ENCODE data around the gene ARHGAP27. TPM values are rescaled to one million over a fixed set of nuclear protein-coding genes. Genes with fewer than 3 reads are reported as not detected.
"Not testable (repeated sequence)": the region's sequence is repeated elsewhere in the genome, so short reads cannot be mapped to it uniquely, and the experiment has no call there.

The ARHGAP27 gene, protein sequence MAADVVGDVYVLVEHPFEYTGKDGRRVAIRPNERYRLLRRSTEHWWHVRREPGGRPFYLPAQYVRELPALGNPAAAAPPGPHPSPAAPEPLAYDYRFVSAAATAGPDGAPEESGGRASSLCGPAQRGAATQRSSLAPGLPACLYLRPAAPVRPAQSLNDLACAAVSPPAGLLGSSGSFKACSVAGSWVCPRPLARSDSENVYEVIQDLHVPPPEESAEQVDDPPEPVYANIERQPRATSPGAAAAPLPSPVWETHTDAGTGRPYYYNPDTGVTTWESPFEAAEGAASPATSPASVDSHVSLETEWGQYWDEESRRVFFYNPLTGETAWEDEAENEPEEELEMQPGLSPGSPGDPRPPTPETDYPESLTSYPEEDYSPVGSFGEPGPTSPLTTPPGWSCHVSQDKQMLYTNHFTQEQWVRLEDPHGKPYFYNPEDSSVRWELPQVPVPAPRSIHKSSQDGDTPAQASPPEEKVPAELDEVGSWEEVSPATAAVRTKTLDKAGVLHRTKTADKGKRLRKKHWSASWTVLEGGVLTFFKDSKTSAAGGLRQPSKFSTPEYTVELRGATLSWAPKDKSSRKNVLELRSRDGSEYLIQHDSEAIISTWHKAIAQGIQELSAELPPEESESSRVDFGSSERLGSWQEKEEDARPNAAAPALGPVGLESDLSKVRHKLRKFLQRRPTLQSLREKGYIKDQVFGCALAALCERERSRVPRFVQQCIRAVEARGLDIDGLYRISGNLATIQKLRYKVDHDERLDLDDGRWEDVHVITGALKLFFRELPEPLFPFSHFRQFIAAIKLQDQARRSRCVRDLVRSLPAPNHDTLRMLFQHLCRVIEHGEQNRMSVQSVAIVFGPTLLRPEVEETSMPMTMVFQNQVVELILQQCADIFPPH
- total RNA-seq (2014; rRNA removed; shearing (Covaris generic)) (1.3 and 3.4 TPM in 2 replicates), polyA plus RNA-seq (2016; fragmentation: Nextera tagmentation; extraction: Ambion mirVana) (0.33 and 0.59 TPM in 2 replicates)

DNA sequence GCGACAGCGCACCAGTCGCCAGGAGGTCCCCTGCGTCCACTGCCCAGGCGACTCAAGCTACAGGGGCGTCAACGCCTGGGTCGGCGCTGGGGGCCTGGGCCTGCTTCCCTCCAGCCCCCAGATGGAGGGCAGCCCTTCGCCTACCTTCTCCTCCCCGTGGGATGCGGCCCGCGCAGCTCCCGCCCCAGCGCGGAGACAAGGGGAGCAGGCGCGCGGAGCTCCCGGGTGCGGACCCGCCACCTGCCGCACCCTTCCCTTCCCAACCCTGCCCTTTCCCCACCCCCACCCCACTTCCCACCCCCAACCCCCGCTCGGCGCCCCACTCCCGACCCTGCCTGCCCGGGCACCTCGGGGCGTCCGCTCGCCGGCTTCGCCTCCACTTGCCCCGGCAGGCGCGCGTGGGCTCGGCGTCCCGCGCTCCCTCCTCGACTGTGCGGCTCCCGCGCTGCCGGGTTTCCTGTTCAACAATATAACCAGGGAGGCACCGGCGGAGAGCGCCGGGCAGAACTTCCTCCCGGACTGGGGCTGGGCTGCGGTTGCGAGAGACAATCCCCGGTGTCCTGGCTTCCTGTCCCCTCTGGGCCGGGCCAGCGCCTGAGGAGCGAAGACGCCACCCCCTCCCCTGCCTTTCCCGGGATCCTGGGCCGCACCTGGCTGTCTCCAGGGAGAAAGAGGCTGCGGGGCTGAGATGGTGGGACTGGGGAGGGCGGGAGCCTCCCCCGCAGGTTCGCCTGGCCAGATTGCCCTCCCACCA, at the start of gene ARHGAP27:
Gene ARHGAP27, minus strand, starts transcription at position 466 of the 754 bp plus-strand sequence. CDS start 2,591 bp downstream, outside the sequence.
- TF ChIP-seq EZH2 (IDR thresholded peaks at IDR 0.05; ENCODE audit: insufficient read depth, poor library complexity, severe bottlenecking), result no peak
- TF ChIP-seq EZH2phosphoT487 (IDR thresholded peaks at IDR 0.05; ENCODE audit: insufficient read depth, low read depth), result no peak
- peak within 1 kb of the TSS; percentile 58 for H3K9ac ChIP-seq
- no peaks in the 10 kb centered on the region for H3K36me3 ChIP-seq (ENCODE audit: low read depth)
- H2AFZ ChIP-seq, result peak within 1 kb of the TSS; percentile 56; the same call in 1 of the 2 replicates
- H3K4me3 ChIP-seq, result peak within 1 kb of the TSS; percentile 67
- no peaks in the 10 kb centered on the region for H3K79me2 ChIP-seq (ENCODE audit: insufficient read depth)
- no peaks in the 10 kb centered on the region for H4K20me1 ChIP-seq (ENCODE audit: insufficient read depth)
- peak within 1 kb of the TSS; percentile 88 for H3K4me2 ChIP-seq (ENCODE audit: unreplicated experiment)
- no peaks in the 10 kb centered on the region for H3K9me3 ChIP-seq (ENCODE audit: low read depth)
- WGBS, 2 experiments (ENCODE audit: low coverage in 1 of 2, low lambda C conversion rate in 2 of 2, missing lambda C conversion rate in 2 of 2), result 2 to 6% methylated on average over 22 to 61 of the region's 66 CpGs
- 0 out of 2 replicates have a peak, but pooled peaks cover 4% of the 10 kb centered on the region for H3K4me1 ChIP-seq (ENCODE audit: insufficient read depth)
- peak; percentile 52 for DNase-seq
- H3F3A ChIP-seq (ENCODE audit: insufficient read depth), result peaks cover 9% of the 10 kb centered on the region
- H3K27ac ChIP-seq, result no peak within 1 kb of the TSS
- in situ Hi-C loops (cut with MboI), result no loop called here
- no peaks in the 10 kb centered on the region for H3K9me2 ChIP-seq (ENCODE audit: insufficient read depth)
- peaks cover 24% of the 10 kb centered on the region for H3K27me3 ChIP-seq (replicated peaks; ENCODE audit: insufficient read depth)

DNA sequence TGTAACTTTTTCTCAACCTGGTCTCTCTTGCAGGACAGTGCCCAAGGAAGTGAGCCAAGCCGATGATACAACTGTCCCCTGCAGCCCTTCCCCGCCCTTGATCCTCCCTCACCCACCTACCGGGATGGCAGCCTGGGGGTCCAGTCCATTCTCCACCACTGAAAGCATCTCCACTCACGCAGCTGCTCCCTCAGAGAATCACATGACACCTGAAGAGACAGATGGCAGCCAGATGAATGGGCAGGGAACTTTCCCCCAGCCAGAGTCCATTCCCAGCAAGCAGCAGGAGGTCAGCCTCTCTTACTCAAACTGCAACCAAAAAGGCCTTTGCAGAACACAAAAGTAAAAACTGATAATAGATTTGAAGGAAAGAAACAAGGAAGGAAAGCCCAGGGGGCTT, 49.6 kb upstream of the ARHGAP27 start:
- H4K20me1 ChIP-seq (ENCODE audit: insufficient read depth); H3K9me3 ChIP-seq (ENCODE audit: low read depth); H3F3A ChIP-seq (ENCODE audit: insufficient read depth); H3K27me3 ChIP-seq (replicated peaks; ENCODE audit: insufficient read depth); in situ Hi-C loops (cut with MboI); H3K4me3 ChIP-seq; H3K9ac ChIP-seq; H3K4me2 ChIP-seq (ENCODE audit: unreplicated experiment); H3K27ac ChIP-seq; H3K36me3 ChIP-seq (ENCODE audit: low read depth); H3K9me2 ChIP-seq (ENCODE audit: insufficient read depth); H2AFZ ChIP-seq; H3K4me1 ChIP-seq (ENCODE audit: insufficient read depth); DNase-seq: not testable (repeated sequence)
- WGBS, 2 experiments (ENCODE audit: low coverage in 1 of 2, low lambda C conversion rate in 2 of 2, missing lambda C conversion rate in 2 of 2), result 67% methylated on average over 1 of the region's 4 CpGs; no CpG with 5 or more reads in 1 of the 2 experiments
- H3K79me2 ChIP-seq (ENCODE audit: insufficient read depth), result peaks cover 37% of the 10 kb centered on the region

DNA sequence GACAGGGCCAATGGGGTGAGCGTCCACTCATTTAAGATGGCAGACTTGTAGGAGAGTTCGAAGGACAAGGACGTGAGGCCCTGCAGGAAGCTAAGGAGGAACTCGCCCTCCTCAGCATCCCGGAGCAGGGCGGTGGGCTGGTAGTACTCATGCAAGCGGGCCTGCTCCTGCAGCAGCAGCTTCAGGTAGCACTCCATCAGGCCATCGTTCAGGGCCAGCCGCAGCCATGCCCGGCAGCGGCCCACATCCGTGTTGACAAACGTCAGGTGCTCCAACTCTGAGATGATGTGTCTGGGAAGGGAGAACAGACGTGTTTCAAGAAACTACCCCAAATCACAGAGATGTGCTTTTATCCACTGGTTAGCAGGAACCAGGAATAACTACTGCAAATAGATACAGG, 42.8 kb upstream of the ARHGAP27 start:
- H3K4me2 ChIP-seq (ENCODE audit: unreplicated experiment); H3K9me2 ChIP-seq (ENCODE audit: insufficient read depth); H3K4me3 ChIP-seq; H3K27me3 ChIP-seq (replicated peaks; ENCODE audit: insufficient read depth); H3K4me1 ChIP-seq (ENCODE audit: insufficient read depth); H4K20me1 ChIP-seq (ENCODE audit: insufficient read depth); H3K36me3 ChIP-seq (ENCODE audit: low read depth); H2AFZ ChIP-seq; H3K79me2 ChIP-seq (ENCODE audit: insufficient read depth); H3K9me3 ChIP-seq (ENCODE audit: low read depth); H3K9ac ChIP-seq; H3F3A ChIP-seq (ENCODE audit: insufficient read depth); H3K27ac ChIP-seq; DNase-seq; in situ Hi-C loops (cut with MboI): not testable (repeated sequence)
- 95% methylated on average over 13 to 14 of the region's 14 CpGs for WGBS, 2 experiments (ENCODE audit: low coverage in 1 of 2, low lambda C conversion rate in 2 of 2, missing lambda C conversion rate in 2 of 2)

DNA sequence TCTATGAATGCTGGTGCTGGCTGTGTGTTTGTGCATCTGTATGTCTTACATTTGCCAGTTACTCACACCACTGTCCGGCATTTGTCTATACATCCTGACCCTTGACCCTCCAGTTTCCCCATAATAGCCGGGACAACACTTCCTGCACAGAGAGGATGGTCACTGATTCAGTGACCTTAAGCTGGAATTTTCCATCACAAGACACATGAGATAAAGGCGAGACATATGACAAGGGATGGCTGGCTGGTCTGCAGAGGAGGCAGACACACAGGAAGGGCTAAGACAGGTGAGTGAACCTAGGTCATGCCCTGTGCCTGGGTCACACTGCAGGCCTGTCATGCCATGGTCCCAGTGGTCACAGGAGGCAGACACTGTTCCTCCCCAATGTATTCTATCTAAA, 39.6 kb upstream of the ARHGAP27 start:
- H4K20me1 ChIP-seq (ENCODE audit: insufficient read depth); H3F3A ChIP-seq (ENCODE audit: insufficient read depth); in situ Hi-C loops (cut with MboI); H3K9ac ChIP-seq; H3K9me3 ChIP-seq (ENCODE audit: low read depth); DNase-seq; H3K36me3 ChIP-seq (ENCODE audit: low read depth); H3K4me1 ChIP-seq (ENCODE audit: insufficient read depth); H3K4me2 ChIP-seq (ENCODE audit: unreplicated experiment); H3K9me2 ChIP-seq (ENCODE audit: insufficient read depth); H3K27me3 ChIP-seq (replicated peaks; ENCODE audit: insufficient read depth); H3K4me3 ChIP-seq; H3K79me2 ChIP-seq (ENCODE audit: insufficient read depth); H3K27ac ChIP-seq; H2AFZ ChIP-seq: not testable (repeated sequence)
- 75 to 88% methylated on average over 3 of the region's 3 CpGs for WGBS, 2 experiments (ENCODE audit: low coverage in 1 of 2, low lambda C conversion rate in 2 of 2, missing lambda C conversion rate in 2 of 2)

DNA sequence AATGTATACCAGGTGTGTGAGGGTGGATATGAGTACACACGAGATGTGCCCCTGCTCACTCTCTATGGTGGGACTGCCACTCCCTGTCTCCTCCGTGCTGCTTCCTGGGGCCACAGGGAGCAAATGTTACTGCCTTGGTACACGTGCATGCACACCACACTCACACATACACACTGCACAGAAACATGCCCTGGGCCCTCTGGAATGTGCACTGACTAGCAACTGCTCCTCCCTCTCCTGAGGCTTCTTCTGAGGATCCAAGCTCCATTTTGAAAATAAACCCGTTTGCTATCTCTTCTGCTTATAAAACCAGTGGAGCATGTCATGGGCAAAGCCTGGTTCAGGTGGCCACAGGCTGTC, 36.5 kb upstream of the ARHGAP27 start:
- H4K20me1 ChIP-seq (ENCODE audit: insufficient read depth); H3K79me2 ChIP-seq (ENCODE audit: insufficient read depth); H3K9me2 ChIP-seq (ENCODE audit: insufficient read depth); H3K4me3 ChIP-seq; H3K27ac ChIP-seq; H3K9ac ChIP-seq; H3K27me3 ChIP-seq (replicated peaks; ENCODE audit: insufficient read depth); H3K4me1 ChIP-seq (ENCODE audit: insufficient read depth); H3K4me2 ChIP-seq (ENCODE audit: unreplicated experiment); H3K9me3 ChIP-seq (ENCODE audit: low read depth); in situ Hi-C loops (cut with MboI); H3F3A ChIP-seq (ENCODE audit: insufficient read depth); H2AFZ ChIP-seq; H3K36me3 ChIP-seq (ENCODE audit: low read depth): not testable (repeated sequence)
- 41 to 61% methylated on average over 4 of the region's 4 CpGs for WGBS, 2 experiments (ENCODE audit: low coverage in 1 of 2, low lambda C conversion rate in 2 of 2, missing lambda C conversion rate in 2 of 2)
- DNase-seq, result peak; percentile 4

DNA sequence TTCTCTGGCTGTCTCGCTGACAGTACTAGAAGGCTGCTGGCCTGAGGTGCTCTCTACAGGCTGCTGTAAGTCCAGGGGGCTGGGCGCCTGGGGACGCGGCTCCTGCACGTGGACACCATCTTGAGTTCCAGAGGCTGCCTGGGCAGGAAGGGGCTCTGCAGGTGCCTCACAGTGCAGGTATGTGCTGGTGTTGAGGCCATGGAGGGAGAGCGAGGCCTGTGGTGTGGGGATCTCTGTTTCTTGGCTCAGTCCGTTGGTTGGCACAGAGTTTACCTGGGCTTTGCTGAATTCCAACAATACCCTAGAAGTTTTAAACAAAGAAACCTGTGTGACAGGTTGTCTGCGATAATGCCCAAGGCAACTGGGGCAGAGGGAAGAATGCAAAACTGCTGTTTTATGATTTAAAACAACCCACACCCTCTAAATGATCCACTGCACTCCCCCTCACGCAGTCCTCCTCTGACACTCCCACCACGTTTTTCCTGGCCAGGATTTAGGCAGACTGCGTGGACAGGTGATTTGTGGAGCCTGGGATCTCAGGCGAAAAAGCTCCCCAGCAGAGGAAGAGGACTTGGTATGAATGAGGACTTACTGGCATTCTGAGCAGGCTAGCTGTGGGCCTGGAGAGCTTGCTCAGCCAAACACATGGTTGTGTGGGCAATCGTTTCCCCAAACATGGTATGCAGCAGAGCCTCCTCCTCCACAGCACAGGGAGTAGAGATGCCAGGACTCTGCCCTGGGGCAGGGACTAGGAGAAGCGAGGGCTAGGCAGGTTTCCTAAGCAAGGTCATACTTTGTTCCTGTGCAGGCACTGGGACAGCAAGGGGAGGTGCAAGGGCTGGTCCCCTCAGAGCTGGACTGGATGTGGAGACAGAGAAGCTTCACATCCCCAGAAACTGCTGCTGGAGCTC, 35.9 kb upstream of the ARHGAP27 start:
- WGBS, 2 experiments (ENCODE audit: low coverage in 1 of 2, low lambda C conversion rate in 2 of 2, missing lambda C conversion rate in 2 of 2), result 90 to 95% methylated on average over 11 to 13 of the region's 14 CpGs
- H4K20me1 ChIP-seq (ENCODE audit: insufficient read depth); DNase-seq; H3K9me2 ChIP-seq (ENCODE audit: insufficient read depth); H3K27ac ChIP-seq; in situ Hi-C loops (cut with MboI); H3K4me1 ChIP-seq (ENCODE audit: insufficient read depth); H3K79me2 ChIP-seq (ENCODE audit: insufficient read depth); H3K9me3 ChIP-seq (ENCODE audit: low read depth); H3K4me3 ChIP-seq; H3F3A ChIP-seq (ENCODE audit: insufficient read depth); H3K27me3 ChIP-seq (replicated peaks; ENCODE audit: insufficient read depth); H2AFZ ChIP-seq; H3K4me2 ChIP-seq (ENCODE audit: unreplicated experiment); H3K9ac ChIP-seq; H3K36me3 ChIP-seq (ENCODE audit: low read depth): not testable (repeated sequence)

All from GM23248 (cell line).